ENCODE measurements around the gene BACH2. TPM values are rescaled to one million over a fixed set of nuclear protein-coding genes. Genes with fewer than 3 reads are reported as not detected.

BACH2 gene
- total and polyA plus RNA-seq, 2 of the 8 experiments (the other 6 are each of a cell fraction or from before 2014, with no cell fraction given): 1.9 to 5.9 TPM

DNA sequence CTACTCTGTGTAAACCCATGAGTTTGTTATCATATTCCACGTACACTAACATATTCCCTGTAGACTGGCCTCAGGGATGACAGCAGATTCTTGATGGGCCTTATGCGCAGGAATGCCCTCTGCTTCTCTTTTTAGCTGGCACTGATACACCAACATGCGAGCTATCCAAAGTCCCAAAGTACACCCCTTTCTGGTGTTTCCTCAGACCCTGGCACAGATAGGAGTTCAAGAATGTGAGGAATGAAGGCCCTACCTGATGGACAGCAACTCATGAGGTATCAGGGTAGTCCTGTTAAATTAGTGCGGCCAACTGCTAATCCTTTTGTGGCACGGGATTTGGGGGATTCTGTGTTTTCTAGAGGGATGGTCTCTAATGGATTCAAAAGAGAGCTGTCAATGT is 93.0 kb downstream of the BACH2 start:
- no peak overlapping the region for H2BK5ac ChIP-seq (ENCODE audit: low read depth, low read length)
- no peak overlapping the region for H4K91ac ChIP-seq (replicated peaks; ENCODE audit: insufficient read length, low read length)
- no peak overlapping the region for H2AK5ac ChIP-seq (ENCODE audit: low read depth, low read length)
- H3K79me1 ChIP-seq (ENCODE audit: low read depth, low read length): no peaks in the 10 kb centered on the region
- WGBS, 2 experiments (ENCODE audit: extremely low coverage in 1 of 2, insufficient coverage in 1 of 2, insufficient read length in 1 of 2, insufficient replicate concordance in 2 of 2, low coverage in 1 of 2, low lambda C conversion rate in 2 of 2, missing lambda C conversion rate in 1 of 2): 66% methylated on average over 5 of the region's 5 CpGs; no CpG with 5 or more reads in 1 of the 2 experiments
- no peak overlapping the region for H2BK20ac ChIP-seq (ENCODE audit: low read length)
- no peak overlapping the region for H3K18ac ChIP-seq (ENCODE audit: extremely low read depth, low read length)
- H3K36me3 ChIP-seq (ENCODE audit: control insufficient read depth in 2 of 4, insufficient read depth in 4 of 4, low read length in 3 of 4): peaks cover 0 to 2% (median 0%) of the 10 kb centered on the region in 4 experiments; a peak in 2 of 8 replicates
- no peak overlapping the region for H3K4me2 ChIP-seq (ENCODE audit: insufficient read depth in 1 of 2, low read depth in 2 of 2, low read length in 2 of 2)
- H3K56ac ChIP-seq (replicated peaks; ENCODE audit: insufficient read length, low read depth, low read length): no peak overlapping the region
- TF ChIP-seq TEAD4 (IDR thresholded peaks at IDR 0.05; ENCODE audit: low read depth, low read length) (no peak), CBX8 (IDR thresholded peaks at IDR 0.05; ENCODE audit: borderline replicate concordance, low read depth, low read length) (no peak), RFX5 (IDR thresholded peaks at IDR 0.05; ENCODE audit: borderline replicate concordance, low read depth, low read length) (no peak), TBP (IDR thresholded peaks at IDR 0.05; ENCODE audit: low read depth, low read length) (no peak), SP2 (IDR thresholded peaks at IDR 0.05; ENCODE audit: low read length) (no peak), POLR2A (IDR thresholded peaks at IDR 0.05; ENCODE audit: control extremely low read depth in 1 of 2, low read depth in 2 of 2, low read length in 2 of 2) (no peak), KDM1A (IDR thresholded peaks at IDR 0.05; ENCODE audit: borderline replicate concordance, low read length) (no peak), SP4 (IDR thresholded peaks at IDR 0.05; ENCODE audit: low read length) (no peak), ZNF274 (IDR thresholded peaks at IDR 0.05; ENCODE audit: borderline replicate concordance, extremely low read depth, low read length) (no peak), MAFK (IDR thresholded peaks at IDR 0.05; ENCODE audit: low read depth, low read length) (no peak)
- ChIA-PET CTCF (ENCODE audit: partially characterized antibody) (interaction anchor here (1.1 to 1.7 kb wide), 5 partner anchors 13 to 263 kb away, joined by 3 to 5 read pairs (median 4); no protein-coding TSS in a partner anchor), POLR2A (ENCODE audit: partially characterized antibody) (no interaction called here)
- H3K9me3 ChIP-seq (ENCODE audit: insufficient read depth in 2 of 2, low read depth in 1 of 2, low read length in 1 of 2): peaks cover 3 to 6% of the 10 kb centered on the region in 2 experiments
- no peak overlapping the region for H3K23ac ChIP-seq (ENCODE audit: insufficient read length)
- no peaks in the 10 kb centered on the region for H3K23me2 ChIP-seq (ENCODE audit: low read depth, low read length)
- H4K20me1 ChIP-seq (replicated peaks in 1 of 2; ENCODE audit: control insufficient read depth in 1 of 2, insufficient read depth in 2 of 2, low read length in 2 of 2): peaks cover 0 to 2% of the 10 kb centered on the region in 2 experiments
- H2BK12ac ChIP-seq (ENCODE audit: low read depth, low read length): no peak overlapping the region
- no peak for FAIRE-seq
- H3K14ac ChIP-seq (ENCODE audit: insufficient read length): no peak overlapping the region
- H3K27ac ChIP-seq (ENCODE audit: low read depth, low read length): no peak overlapping the region
- no peak overlapping the region for H3K4me3 ChIP-seq (ENCODE audit: extremely low read depth in 1 of 4, insufficient read depth in 2 of 4, low read depth in 3 of 4, low read length in 4 of 4)
- no peaks in the 10 kb centered on the region for H3K27me3 ChIP-seq (replicated peaks in 1 of 4; ENCODE audit: control insufficient read depth in 3 of 4, extremely low read depth in 1 of 4, insufficient read depth in 3 of 4, low read length in 3 of 4)
- no peak overlapping the region for H4K8ac ChIP-seq (ENCODE audit: extremely low read depth, insufficient read depth, low read length)
- H2BK15ac ChIP-seq (ENCODE audit: low read length): no peak overlapping the region
- no peak for DNase-seq (ENCODE audit: low read depth in 1 of 2, low spot score in 2 of 2)
- no peak overlapping the region for H3K4ac ChIP-seq (replicated peaks; ENCODE audit: insufficient read length, low read depth, low read length)
- H3K4me1 ChIP-seq (replicated peaks in 1 of 4; ENCODE audit: control insufficient read depth in 3 of 4, insufficient read depth in 4 of 4, low read length in 3 of 4): no peaks in the 10 kb centered on the region
- no peak overlapping the region for H2BK120ac ChIP-seq (replicated peaks; ENCODE audit: low read depth, low read length)
- no peak overlapping the region for H4K5ac ChIP-seq (ENCODE audit: insufficient read length, low read depth, low read length)
- no peaks in the 10 kb centered on the region for H3K79me2 ChIP-seq (ENCODE audit: control insufficient read depth in 1 of 2, insufficient read depth in 2 of 2, low read length in 2 of 2)
- no peak overlapping the region for H2AFZ ChIP-seq (ENCODE audit: low read length)
- H3K9ac ChIP-seq (replicated peaks in 1 of 4; ENCODE audit: extremely low read depth in 1 of 4, low read depth in 3 of 4, low read length in 3 of 4): no peak overlapping the region
